Fibroblast of pulmonary artery (primary cell): ENCODE data around the gene SORL1.
A peak's percentile ranks its signal among the peaks of the same experiment; 100 is the strongest.

Source experiments
- DNase-seq: peaks from one replicate; pipeline ENCODE4 v3.0.0-alpha.2; 2010; ENCODE audit warnings: low read depth
- H3K4me3 ChIP-seq: replicated peaks from 2 replicates; pipeline ENCODE4 v1.5.1; 2011; ENCODE audit warnings: low read depth, mild to moderate bottlenecking, control low read depth, low read length, moderate library complexity
- CTCF ChIP-seq: IDR thresholded peaks from 2 replicates; pipeline ENCODE4 v1.5.1; 2011; ENCODE audit warnings: mild to moderate bottlenecking, control low read depth, low read length, inconsistent platforms; ENCODE audit errors: missing control alignments

Gene SORL1

DNA sequence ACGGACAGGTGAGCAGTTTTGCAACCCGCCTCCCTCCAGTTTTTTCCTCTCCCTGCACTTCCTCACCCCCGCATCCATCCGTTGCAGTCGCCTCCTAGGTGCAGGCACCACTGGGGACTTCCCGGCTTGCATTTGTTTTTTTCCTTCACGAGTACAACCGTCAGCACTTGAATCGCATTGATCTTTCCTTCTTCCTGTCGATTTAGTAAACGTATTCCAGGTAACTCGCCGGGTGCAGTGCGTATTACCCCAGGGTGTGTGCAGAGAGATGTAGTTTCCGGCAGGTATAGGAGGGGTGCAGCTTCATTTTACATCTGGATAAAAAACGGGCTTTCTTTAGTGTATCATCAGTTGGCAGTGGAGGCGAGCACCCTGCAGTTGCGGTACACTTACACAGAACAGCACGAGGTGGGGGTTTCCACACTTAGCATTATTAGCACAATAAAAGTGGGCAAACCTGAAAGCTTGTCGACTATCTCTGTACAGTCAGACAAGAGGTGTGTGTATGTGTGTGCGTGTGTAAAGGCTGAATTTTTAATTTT, 566 bp downstream of the SORL1 start, which contains the start of gene SORL1-AS1:
Gene SORL1-AS1 (minus strand): TSS at position 359 of the 542 bp plus-strand sequence.
- DNase-seq: no peak
- H3K4me3 ChIP-seq: peak within 1 kb of the TSS; percentile 42
- TF ChIP-seq CTCF: no peak

DNA sequence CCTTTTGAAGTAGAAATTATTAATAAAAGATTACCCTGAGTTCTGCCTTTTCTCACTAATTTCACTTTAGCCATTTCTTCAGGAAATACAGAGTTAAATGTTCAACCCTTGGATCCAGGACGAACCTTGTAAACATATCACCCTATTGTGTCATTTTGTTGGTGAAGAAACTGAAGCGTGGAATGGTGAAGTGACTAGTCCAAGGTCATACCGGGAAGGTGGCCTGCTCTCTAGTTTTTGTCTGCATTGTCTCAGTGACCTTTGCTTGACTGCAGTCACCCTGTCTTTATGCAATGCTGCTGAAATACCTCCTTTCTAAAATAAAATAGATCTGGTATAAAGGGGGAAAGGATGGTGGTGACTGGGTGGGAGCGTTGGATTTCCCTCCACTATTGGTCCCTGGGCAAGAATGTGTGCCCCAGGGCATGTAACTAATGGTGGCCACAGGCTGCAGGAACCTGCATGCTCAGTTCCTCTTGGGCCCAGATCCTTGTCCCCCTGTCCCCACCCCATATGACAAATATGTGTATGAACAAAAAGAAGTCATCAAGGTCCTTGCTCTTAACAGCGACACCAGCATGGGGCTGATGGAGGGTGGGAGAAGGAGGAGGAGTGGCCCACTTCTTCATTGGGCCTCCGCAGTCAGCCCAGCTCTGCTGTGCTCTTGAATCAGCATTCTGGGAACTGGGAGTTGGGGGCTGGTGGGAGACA, 1.6 kb downstream of the SORL1 start:
- no peak for TF ChIP-seq CTCF
- no peak for DNase-seq
- H3K4me3 ChIP-seq: no peak overlapping the region

DNA sequence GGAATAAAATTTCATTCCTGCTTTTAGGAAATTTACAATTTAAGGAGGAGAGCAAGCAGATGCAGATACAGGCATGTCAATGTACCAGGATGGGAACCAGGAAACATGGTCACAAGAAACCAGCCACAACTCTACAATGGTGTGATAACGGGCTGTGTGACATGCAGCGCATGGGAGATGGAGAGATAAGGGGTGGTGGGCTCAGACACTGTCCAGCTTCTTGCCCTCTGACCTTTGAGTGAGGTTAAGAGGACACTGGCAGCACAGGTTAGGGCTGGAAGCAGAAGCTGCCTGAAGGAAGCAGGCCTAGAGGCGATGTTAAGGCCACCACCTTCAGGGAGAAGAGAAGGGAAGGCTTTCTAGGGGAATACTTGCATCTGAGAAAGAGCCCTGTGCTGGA, 3.0 kb downstream of the SORL1 start:
- DNase-seq: no peak
- no peak overlapping the region for H3K4me3 ChIP-seq
- no peak for TF ChIP-seq CTCF

- no peak for DNase-seq
- H3K4me3 ChIP-seq: no peak overlapping the region
Observed at GRCh38 chr11:121456151-121456550, 4.0 kb downstream of the SORL1 start.

GRCh38 chr11:121456816-121457431, 4.8 kb downstream of the SORL1 start:
- no peak for TF ChIP-seq CTCF
- DNase-seq: no peak
- no peak overlapping the region for H3K4me3 ChIP-seq

More at GRCh38 chr11:121456151-121456550, 4.0 kb downstream of the SORL1 start:
- TF ChIP-seq CTCF: no peak

DNA sequence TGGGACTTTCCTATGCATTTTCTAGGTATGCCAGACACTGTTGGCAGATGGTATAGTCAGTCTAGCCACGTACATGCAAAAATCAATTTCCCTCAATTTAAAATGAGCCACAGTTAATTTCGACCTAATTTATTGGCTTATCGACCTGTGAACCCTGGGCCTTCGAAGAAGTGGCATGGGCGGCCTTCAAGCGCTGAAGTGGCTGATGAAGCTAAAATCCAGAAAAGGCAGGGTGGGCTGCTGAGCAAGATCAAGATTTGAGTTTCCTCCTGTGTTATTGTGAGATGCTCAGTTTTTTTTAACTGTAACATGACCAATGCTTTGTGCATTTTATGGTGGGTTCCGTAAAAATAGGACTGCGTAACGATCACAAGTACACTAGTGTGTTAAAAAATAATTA, 6.4 kb downstream of the SORL1 start:
- no peak overlapping the region for H3K4me3 ChIP-seq
- DNase-seq: no peak
- TF ChIP-seq CTCF: no peak
